Stimulated activated CD8-positive, alpha-beta memory T cell treated with anti-CD3 and anti-CD28 coated beads, Interleukin-12 subunit alpha, Interleukin-12 subunit beta, amount 100 ng/mL, for 1 hour (primary cell): ENCODE results near the gene EPRS1.
"Not testable (repeated sequence)": the region's sequence is repeated elsewhere in the genome, so short reads cannot be mapped to it uniquely, and the experiment has no call there.

Experiments
- DNase-seq: peaks from one replicate; pipeline ENCODE4 v3.0.0-alpha.2; 2020; ENCODE audit warnings: low read depth

The EPRS1 gene

GRCh38 chr1:220046052-220046930, at the start of gene EPRS1:
EPRS1 (minus strand) TSS chr1:220046505; CDS start chr1:220046388, 117 bp downstream.
- DNase-seq, result peak; percentile 87

GRCh38 chr1:220094016-220094911, 48.0 kb upstream of the EPRS1 start, which contains the start of gene IARS2:
IARS2 (plus strand) TSS chr1:220094132; CDS start chr1:220094217, 85 bp downstream.
- DNase-seq, result peak; percentile 89

GRCh38 chr1:220093361-220094015, 47.2 kb upstream of the EPRS1 start:
- DNase-seq, result no peak

GRCh38 chr1:220092694-220093093, 46.4 kb upstream of the EPRS1 start:
- no peak for DNase-seq

- DNase-seq, result peak; percentile 98
Measured at GRCh38 chr1:220089650-220090556, 43.6 kb upstream of the EPRS1 start, which contains the start of gene BPNT1. BPNT1 (minus strand) TSS chr1:220089788; CDS start chr1:220079846, 9,942 bp downstream.

- not testable (repeated sequence) for DNase-seq
Measured at GRCh38 chr1:220086261-220086686, 40.0 kb upstream of the EPRS1 start.

GRCh38 chr1:220084460-220084859, 38.2 kb upstream of the EPRS1 start:
- DNase-seq, result no peak

- DNase-seq, result no peak
Measured at GRCh38 chr1:220077887-220078286, 31.6 kb upstream of the EPRS1 start.

- no peak for DNase-seq
Measured at GRCh38 chr1:220076861-220077762, 30.8 kb upstream of the EPRS1 start.

- no peak for DNase-seq
Measured at GRCh38 chr1:220067269-220068204, 21.2 kb upstream of the EPRS1 start.

- DNase-seq, result no peak
Measured at GRCh38 chr1:220062629-220063028, 16.3 kb upstream of the EPRS1 start.

GRCh38 chr1:220060876-220061275, 14.6 kb upstream of the EPRS1 start:
- DNase-seq, result no peak

- no peak for DNase-seq
Measured at GRCh38 chr1:220056374-220056773, 10.1 kb upstream of the EPRS1 start.

GRCh38 chr1:220045356-220046051, 801 bp downstream of the EPRS1 start:
- no peak for DNase-seq

GRCh38 chr1:220044678-220045355, 1.5 kb downstream of the EPRS1 start:
- no peak for DNase-seq

GRCh38 chr1:220043646-220044045, 2.7 kb downstream of the EPRS1 start:
- no peak for DNase-seq

- no peak for DNase-seq
Measured at GRCh38 chr1:220040028-220040596, 6.2 kb downstream of the EPRS1 start.
